Jurkat, Clone E6-1 (cell line): ENCODE measurements around the gene GATB. TPM values are rescaled to one million over a fixed set of nuclear protein-coding genes. Genes with fewer than 3 reads are reported as not detected.

Experiments
- DNase-seq: peaks from one replicate; pipeline ENCODE4 v3.0.0-alpha.2; 2011; ENCODE audit warnings: low read depth, low spot score
- H3K4me3 ChIP-seq: 2 replicates; pipeline ENCODE4 v1.5.1; 2011; ENCODE audit warnings: mild to moderate bottlenecking, low read length, control low read depth, moderate library complexity
- polyA plus RNA-seq: library from polyadenylated mRNA; unstranded; fragments of >200 nt; gene quantifications from one replicate; pipeline ENCODE4 v1.2.1, GENCODE V29; 2012; ENCODE audit warnings: missing spikeins; ENCODE audit not compliant: insufficient read length, insufficient read depth

Gene GATB, protein sequence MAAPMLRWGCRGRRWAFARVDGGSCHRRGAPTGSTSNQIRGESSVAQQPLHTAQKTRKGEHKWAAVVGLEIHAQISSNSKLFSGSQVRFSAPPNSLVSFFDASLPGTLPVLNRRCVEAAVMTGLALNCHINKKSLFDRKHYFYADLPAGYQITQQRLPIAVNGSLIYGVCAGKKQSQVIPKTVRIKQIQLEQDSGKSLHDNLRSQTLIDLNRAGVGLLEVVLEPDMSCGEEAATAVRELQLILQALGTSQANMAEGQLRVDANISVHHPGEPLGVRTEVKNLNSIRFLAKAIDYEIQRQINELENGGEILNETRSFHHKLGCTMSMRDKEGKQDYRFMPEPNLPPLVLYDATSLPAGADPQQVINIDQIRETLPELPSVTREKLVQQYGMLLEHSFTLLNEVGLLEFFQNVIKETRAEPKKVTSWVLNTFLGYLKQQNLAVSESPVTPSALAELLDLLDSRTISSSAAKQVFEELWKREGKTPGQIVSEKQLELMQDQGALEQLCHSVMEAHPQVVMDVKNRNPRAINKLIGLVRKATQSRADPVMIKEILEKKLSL
- 30.1 TPM for polyA plus RNA-seq

DNA sequence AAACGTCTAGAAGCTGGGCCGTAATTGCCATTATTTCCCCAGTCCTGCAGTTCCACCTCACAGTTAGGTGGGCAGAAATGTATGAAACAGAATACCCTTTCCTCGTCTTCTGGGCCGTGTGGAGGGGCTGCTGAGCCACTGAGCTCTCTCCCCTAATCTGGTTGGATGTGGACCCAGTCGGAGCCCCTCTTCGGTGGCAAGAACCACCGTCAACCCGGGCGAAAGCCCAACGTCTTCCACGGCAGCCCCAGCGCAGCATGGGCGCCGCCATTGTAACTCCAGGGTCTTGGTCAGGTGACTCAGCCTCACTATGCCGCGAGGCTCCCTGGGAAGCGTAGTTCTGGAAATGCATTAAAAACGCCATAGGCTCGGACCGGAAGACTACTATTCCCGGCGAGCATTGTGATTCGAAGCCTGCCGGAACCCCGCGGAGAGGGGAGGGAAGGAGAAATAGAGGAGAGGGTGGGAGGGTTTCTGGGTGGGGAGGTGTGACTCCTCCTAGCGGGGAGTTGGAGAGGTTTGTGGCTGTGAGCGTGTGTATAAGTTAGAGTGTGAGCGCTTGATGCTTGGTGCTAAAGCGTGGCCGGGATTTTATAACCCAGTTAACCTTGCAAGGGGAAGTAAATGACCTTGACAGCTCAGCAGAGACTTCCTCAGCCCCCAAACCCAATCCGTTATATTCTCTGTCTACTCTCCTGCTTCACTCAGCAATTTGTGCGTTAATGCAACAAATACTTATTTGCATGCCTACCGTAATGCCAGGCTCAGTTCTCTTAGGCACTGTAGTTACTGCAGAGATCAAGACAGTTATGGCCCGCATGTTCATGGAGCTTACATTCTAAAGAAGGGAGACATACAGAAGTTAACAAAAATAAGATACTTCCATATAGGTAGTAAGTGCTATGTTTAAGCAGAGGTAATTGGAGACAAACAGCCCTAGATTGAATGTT lies at the start of gene GATB:
TSS of gene GATB (minus strand) at position 296 of the 950 bp plus-strand sequence. CDS start at position 271, 25 bp downstream.
- H3K4me3 ChIP-seq = peak within 1 kb of the TSS; percentile 88
- DNase-seq = peak; percentile 98

DNA sequence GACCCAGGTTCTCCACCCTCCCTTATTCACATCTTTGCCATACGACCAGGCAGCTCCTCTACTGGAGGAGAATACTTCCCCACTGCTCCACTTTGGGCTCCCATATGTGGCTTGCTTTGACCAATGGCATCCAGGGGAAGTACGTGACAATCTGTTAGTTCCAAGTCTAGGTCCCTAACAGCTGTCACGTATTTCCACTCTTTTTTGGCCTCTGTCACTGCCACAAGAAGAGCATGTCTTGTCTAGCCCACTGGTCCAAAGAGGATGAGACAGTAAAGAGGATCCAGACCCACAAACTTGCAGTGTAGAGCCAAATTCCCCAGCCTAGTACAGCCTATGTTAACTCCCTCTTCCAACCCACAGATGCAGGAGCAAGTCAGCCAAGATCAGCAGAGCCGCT lies 49.7 kb upstream of the GATB start:
- H3K4me3 ChIP-seq = no peak overlapping the region
- no peak for DNase-seq

DNA sequence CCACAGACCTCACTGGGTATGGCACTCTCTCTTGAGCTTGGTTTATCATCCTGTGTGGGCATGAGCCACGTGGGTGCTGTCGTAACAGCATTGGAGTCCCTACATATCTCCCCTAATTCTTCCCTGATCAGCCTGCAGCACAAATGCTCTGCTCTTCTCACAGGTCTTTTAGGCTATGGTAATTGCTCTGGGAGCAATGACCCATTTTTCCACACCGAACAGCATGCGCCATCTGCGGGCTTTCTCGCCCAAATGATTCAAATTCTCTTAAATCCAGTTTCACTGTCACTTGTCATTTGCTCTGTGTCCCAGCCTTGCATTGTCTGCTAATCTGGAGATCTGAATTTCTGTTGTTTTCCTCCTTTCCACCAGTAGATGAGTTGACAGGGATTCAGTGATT lies 48.9 kb upstream of the GATB start:
- no peak for DNase-seq
- no peak overlapping the region for H3K4me3 ChIP-seq

DNA sequence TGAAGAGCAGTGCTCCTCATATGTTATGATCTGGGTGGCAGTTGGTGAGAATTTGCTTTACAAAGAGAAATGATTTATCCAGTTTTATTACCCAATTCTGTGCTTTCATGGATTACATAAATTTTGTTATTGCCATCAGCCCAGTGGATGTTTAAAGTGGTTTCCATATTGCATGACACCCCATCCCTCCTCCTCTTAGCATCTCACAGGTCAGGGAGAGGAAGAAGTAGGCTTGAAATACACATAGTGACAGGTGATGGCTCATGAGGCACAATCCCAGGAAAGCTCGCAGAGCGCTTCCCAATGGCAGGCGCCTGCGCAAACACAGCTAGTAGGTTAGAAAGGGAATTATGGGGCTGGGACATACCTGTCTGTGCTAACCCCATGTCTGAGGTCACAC lies 47.7 kb upstream of the GATB start:
- no peak for DNase-seq
- H3K4me3 ChIP-seq = no peak overlapping the region

DNA sequence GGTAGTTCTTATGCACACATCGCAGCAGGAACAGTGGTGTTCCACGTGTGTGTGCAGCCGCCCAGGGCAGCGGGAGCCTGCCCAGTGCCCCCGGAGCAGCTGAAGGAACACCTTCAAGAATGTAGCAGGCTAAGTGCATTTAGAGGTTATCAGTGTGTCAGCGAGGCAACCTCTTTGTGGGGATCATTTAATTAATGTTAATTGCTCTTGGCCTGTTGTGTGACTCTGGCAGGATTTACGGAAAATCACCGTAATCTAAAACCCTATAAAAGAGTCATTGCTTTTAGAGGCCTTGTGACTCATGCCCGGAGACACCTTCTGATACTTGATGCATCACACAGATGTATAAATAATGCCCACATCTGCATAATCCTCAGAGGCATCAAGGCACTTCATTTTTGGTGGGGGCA lies 47.3 kb upstream of the GATB start:
- H3K4me3 ChIP-seq = no peak overlapping the region
- DNase-seq = no peak

DNA sequence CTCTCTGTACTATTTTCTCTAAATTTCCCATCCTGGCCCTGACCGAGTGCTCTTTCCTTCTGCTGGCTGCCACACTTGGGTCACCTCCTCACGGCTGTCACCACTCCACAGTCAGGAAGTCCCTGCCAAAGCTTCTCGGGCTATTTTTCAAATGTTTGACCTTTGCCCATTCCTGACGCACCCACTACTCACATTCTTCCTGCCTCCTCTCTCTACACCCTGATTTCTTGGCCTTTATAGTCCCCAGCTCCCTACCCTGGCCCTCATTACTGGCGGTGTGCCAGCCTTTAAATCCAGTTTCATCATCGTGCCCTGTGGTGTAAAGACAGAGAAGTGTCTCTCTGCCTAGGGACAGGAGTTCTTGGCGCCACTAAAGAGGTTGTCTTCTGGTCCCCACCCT lies 46.4 kb upstream of the GATB start:
- H3K4me3 ChIP-seq = no peak overlapping the region
- DNase-seq = no peak

DNA sequence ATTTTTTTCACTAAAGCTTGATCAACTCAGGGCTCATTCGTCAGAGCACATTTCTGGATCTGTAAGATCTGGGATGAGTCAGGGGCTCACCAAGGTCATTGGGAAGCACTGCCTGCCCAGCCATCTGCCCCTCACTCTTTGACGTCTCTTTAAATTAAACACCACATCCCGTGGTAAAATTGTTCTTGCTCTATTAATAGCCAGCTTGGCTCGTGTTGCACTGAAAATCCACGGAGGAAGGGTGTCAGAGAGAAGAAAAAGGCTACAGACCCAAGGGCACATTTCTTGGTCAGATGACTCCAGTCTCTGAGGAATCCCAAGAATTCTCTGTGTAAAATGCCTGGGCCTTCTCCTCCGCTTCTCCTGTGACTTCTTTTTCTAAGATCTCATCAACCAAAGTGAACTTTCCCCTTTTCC lies 45.7 kb upstream of the GATB start:
- no peak overlapping the region for H3K4me3 ChIP-seq
- DNase-seq = no peak

DNA sequence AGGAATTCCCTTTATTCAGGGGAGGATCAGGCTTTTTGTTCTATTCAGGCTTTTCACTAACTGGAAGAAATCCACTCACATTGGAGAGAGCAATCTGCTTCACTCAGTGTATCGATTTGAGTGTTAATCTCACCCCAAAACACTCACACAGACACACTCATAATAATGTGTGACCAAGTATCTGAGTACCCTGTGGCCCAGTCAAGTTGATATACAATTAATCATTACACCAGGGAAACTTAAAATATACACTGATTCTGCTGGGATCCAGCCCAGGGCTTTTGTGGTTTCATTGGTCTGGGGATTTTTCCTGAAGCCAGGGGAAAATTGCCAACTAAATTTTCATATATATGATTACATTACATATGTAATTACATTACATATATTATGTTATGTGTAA lies 44.0 kb upstream of the GATB start:
- DNase-seq = no peak
- H3K4me3 ChIP-seq = no peak overlapping the region

DNA sequence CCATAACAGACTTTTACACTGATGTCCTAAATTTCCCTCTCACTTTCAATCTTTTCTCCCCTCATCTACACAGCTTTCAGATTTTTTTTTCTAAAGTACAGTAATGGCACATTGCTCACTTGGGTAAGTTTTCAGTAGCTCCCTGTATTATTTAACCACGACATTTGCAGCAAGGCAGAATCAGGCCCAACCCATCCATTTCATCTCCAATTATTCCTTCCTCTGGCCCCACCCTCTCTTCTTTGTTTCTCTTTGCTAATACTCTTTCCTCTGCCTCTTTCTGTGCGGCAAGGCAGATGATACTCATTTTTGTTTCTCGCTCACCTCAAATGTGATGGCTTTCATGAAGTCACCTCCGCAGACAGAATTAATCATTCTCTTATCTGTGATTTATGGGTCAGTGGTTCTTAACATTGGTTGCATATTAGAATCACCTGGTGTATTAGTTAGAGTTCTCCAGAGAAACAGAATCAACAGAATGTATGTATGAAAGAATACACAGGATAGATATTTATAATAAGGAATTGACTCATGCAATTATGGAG lies 43.4 kb upstream of the GATB start:
- no peak for DNase-seq
- no peak overlapping the region for H3K4me3 ChIP-seq

DNA sequence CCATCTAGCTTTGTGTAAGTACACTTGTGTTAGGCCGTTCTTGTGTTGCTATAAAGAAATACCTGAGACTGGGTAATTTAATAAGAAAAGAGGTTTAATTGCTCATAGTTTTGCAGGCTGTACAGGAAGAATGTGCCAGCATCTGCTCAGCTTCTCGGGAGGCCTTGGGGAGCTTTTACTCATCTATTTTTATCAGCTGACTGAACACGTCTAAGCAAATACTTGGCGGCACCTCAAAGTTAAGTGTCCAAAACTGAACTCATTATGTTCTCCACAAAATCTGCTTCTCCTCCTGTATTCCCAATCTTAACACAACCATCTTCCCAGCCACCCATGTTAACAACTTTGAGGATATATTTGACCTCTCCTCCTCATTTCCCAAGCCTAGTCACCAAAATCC lies 42.4 kb upstream of the GATB start:
- no peak for DNase-seq
- H3K4me3 ChIP-seq = no peak overlapping the region

DNA sequence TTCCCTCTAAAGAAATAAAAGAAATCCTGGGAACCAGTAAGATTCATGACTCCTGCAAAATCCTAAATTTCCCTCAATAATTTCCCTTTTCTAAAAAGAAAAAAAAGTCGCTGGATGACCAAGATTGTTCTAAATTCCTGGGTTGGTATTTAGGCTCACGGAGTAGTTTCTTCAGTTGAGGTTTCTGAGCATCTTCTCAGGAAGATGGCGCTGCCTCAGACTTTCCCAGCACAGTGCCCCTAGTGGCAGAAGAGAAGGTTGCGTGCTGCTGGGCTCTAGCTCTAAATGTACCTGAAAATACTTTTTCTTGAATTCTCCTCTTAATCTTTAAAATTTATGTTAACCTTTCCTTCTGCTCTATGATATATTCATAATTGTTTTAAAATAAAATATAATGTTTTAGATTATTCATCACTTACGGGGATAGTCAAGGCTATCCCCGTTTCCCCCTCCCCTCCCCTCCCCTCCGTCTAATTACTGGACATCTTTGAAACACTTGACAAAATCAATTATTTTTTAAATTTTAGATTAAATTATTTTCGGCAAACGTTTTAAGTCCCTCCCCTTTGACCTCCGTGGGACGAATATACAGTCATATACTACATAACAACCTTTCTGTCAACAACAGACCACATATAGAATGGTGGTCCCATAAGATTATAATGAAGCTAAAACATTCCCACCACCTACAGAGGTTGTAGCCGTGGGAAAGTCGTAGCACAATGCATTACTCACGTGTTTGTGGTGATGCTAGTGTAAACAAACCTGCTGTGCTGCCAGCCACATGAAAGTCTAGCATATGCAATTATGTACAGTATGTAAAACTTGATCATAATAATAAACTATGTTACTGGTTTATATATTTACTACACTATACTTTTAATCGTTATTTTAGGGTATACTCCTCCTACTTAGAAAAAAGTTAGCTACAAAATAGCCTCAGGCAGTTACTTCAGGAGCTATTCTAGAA lies 41.0 kb upstream of the GATB start:
- DNase-seq = peak; percentile 51
- H3K4me3 ChIP-seq = no peak overlapping the region

DNA sequence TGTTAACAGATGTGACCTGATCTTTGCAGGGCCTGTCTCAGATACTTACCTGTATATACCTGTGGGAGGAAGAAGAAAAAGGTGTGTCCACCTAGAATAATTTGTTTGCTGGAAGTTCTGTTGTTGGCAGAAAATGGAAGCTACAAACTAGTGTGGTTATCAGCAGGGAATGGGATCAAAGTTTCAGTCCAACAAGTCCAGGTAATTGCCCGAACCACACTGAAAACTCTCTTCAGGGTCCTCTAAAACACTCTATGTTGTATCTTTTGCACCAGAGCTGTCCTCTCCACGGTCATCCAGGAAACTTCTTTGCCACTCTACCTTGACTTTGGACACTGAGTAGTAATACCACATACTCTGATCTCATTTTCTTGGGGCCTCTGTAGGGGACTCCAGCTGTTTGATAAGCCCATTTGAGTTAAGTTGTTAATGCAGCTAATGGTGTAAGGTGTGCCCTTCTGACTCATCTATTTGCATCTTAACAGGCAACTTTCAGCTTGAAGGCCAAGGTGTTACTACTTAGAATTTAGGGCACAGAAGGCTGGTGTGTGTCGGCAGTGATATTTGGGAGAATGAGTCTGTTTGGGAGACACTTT lies 38.7 kb upstream of the GATB start:
- DNase-seq = no peak

DNA sequence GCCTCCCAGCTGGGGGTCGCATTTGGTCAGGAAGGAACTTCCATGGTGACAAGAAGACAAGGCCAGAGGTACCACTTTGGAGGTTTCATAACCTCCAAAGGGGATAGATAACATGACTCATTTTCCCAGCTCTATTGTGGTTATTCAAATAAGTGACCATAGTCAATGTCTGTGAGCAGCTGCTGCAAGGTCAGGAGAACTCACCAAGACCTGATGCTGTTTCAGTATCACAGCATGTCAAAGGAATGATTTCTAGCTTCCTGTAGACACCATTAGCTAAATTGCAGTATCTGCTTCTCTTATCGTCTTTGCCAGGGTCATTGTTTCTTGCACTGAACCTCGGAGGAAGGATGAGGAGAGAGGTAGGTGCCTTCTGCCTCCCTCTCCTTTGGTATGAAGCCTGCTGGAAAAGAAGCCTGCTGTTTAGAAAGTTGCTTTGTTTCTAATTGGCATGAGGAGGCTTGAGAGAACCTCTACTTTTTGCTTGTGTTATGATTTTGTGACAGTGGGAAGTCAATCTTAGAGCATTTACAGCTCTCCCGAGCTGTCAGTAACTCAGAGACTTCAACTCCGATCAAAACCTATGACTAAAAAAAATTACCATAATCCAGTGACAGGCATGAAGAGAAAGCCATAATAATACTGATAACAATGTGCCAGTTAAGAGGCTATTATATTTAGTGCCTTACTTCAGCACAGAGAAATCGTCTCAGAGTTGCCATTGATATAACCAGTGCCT lies 38.0 kb upstream of the GATB start:
- no peak overlapping the region for H3K4me3 ChIP-seq
- DNase-seq = no peak

More for the DNA sequence above, 38.7 kb upstream of the GATB start:
- H3K4me3 ChIP-seq = no peak overlapping the region

DNA sequence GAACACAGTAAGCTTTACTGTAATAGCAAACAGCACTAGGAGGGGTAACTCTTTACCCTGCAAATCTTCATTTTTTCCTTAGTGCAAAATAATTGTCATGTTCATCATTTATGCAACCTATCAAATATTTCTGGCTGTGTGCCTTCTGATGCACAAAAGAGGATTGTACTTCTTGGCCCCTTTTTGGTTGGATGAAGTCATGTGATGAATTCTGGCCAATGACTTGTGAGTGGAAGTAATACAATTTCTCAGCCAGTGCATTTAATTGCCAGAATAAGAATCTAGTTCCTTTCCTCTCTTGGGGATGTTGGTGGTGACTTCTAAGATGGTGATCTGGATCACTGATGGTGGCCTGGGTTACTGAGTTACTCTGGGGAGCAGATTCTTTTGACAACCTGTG lies 37.0 kb upstream of the GATB start:
- no peak overlapping the region for H3K4me3 ChIP-seq
- DNase-seq = no peak

DNA sequence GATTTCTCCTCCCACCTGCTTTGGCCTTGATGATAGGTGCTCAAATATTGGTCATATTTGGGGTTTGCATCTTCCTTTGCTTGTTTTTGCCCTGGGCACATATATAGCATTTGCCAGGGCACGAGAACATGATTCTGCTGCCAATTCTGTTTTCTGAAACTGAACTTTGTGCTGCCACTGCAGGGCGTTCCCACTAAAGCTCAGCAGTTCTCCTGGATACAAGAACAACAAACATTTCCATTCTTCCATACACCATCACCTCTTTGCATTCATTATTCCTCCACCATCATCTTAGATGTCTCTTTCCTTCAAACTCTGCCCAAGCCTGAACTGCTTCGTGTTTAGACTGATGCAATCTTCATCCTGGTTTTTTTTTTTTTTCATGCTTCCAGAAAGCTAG lies 36.3 kb upstream of the GATB start:
- H3K4me3 ChIP-seq = no peak overlapping the region
- DNase-seq = no peak

DNA sequence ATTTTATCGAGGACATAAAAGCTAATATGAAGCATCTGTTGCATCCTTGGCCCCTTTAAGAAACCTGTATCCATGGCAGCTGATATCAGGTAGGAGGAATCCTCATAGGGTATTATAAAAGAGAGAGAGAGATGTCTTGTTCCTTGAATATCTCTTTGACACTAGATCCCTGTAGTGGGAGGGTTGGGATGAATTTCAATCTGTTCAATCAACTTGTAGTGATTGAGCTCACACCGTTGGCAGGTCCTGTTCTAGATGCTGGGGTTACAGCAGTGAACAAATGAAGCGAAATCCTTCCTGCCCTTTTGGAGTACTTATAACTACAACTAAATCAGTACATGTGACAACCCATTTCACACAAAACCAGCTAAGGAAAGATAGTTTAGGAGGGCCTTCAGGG lies 35.3 kb upstream of the GATB start:
- no peak overlapping the region for H3K4me3 ChIP-seq
- DNase-seq = no peak

DNA sequence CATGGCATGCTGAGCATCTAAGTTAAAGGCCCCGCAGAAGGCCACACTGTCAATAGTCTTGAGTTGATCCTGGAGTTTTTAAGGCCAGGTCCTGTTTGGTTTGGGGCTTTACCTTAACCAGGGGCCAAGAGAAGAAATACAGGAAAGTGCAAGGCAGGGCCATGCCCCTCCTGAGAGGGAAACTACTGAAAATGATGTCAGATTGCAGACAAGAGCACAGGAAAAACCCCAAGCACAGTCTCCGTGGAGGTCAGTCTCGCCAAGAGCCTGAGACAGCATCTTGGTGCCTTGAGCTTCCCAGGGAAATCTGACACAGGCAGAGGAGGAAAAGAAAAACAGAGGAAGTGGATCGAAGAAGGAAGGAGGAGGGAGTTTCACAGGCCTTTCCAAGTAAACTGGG lies 32.2 kb upstream of the GATB start:
- no peak for DNase-seq
- H3K4me3 ChIP-seq = no peak overlapping the region
